Endothelial cell of umbilical vein (primary cell): ENCODE data around the gene INAVA. TPM values are rescaled to one million over a fixed set of nuclear protein-coding genes. Genes with fewer than 3 reads are reported as not detected.

ENCODE experiments used
- BruUV-seq: library from RNA; stranded (reverse); fragments of 400-500 nt; replicated peaks from 2 replicates; lab custom pipeline; 2021; lab: Mats Ljungman, UMichigan
- CTCF ChIA-PET: fragments of 300-600, 350-600 bp; sonication (Branson Sonifier 250); formaldehyde crosslinking; loops from one replicate; lab custom pipeline; 2021; ENCODE audit warnings: antibody characterized with exemption, inconsistent platforms; lab: Charles Lee
- POLR2A ChIA-PET: fragments of 300-600, 350-600 bp; sonication (Branson Sonifier 250); formaldehyde crosslinking; loops from one replicate; lab custom pipeline; 2021; ENCODE audit warnings: antibody characterized with exemption, inconsistent platforms; lab: Charles Lee
- DNase-seq: peaks from one replicate; pipeline ENCODE4 v3.0.0-alpha.2; 2011; ENCODE audit warnings: low read depth, low spot score
- FAIRE-seq: peaks from 2 replicates; lab custom pipeline; 2011; peaks lifted over from hg19 to GRCh38; lab: Jason Lieb, UNC
- H2AFZ ChIP-seq: 2 replicates; pipeline ENCODE4 v1.6.0; 2012; ENCODE audit warnings: low read depth, low read length, control low read depth, inconsistent platforms
- H3K27ac ChIP-seq: 2 replicates; pipeline ENCODE4 v1.5.1; 2011; ENCODE audit warnings: low read depth, mild to moderate bottlenecking, control low read depth, low read length, moderate library complexity; ENCODE audit not compliant: insufficient read depth
- H3K27me3 ChIP-seq, 2 experiments: 2 replicates each; pipeline versions ENCODE4 v1.6.0 to v1.6.1; 2011; ENCODE audit warnings: low read length in 2 of 2, mixed read lengths in 1 of 2; ENCODE audit not compliant: control insufficient read depth in 2 of 2, insufficient read depth in 2 of 2
- H3K36me3 ChIP-seq, 2 experiments: 2 replicates in 1 of 2; 3 replicates in 1 of 2; pipeline ENCODE4 v1.5.1; 2011; ENCODE audit warnings: low read length in 2 of 2, mild to moderate bottlenecking in 1 of 2, moderate library complexity in 1 of 2; ENCODE audit not compliant: control insufficient read depth in 2 of 2, insufficient read depth in 2 of 2; ENCODE audit errors: extremely low read depth in 1 of 2
- H3K4me1 ChIP-seq: 3 replicates; pipeline ENCODE4 v1.5.1; 2011; ENCODE audit warnings: mild to moderate bottlenecking, low read length; ENCODE audit not compliant: control insufficient read depth, insufficient read depth; ENCODE audit errors: extremely low read depth
- H3K4me2 ChIP-seq: 2 replicates; pipeline ENCODE4 v1.6.1; 2011; ENCODE audit warnings: low read length, control low read depth, mixed read lengths; ENCODE audit not compliant: insufficient read depth
- H3K4me3 ChIP-seq, 3 experiments: fragments of 200-600 bp in 1 of 3; sonication (generic), shearing (Covaris generic) in 1 of 3; replicated peaks in 1 of 3; 2 replicates each; pipeline ENCODE4 v1.5.1; 2011 to 2016; ENCODE audit warnings: control low read depth in 3 of 3, low read length in 3 of 3, mild to moderate bottlenecking in 2 of 3, inconsistent platforms in 1 of 3, low read depth in 1 of 3, moderate library complexity in 1 of 3; ENCODE audit not compliant: insufficient read depth in 1 of 3
- H3K79me2 ChIP-seq: 2 replicates; pipeline ENCODE4 v1.6.0; 2012; ENCODE audit warnings: low read length, inconsistent platforms; ENCODE audit not compliant: control insufficient read depth, insufficient read depth
- H3K9ac ChIP-seq: replicated peaks from 2 replicates; pipeline ENCODE3; 2011; ENCODE audit warnings: low read length, control low read depth; ENCODE audit not compliant: insufficient read depth; ENCODE audit errors: extremely low read depth
- H3K9me1 ChIP-seq: replicated peaks from 3 replicates; pipeline ENCODE4 v1.6.0; 2011; ENCODE audit warnings: mild to moderate bottlenecking, low read length; ENCODE audit not compliant: control insufficient read depth, insufficient read depth; ENCODE audit errors: extremely low read depth
- H3K9me3 ChIP-seq: replicated peaks from 2 replicates; pipeline ENCODE4 v1.5.1; 2012; ENCODE audit warnings: low read length, inconsistent platforms; ENCODE audit not compliant: control insufficient read depth, insufficient read depth
- H4K20me1 ChIP-seq: replicated peaks from 2 replicates; pipeline ENCODE3; 2011; ENCODE audit warnings: mild to moderate bottlenecking, low read length; ENCODE audit not compliant: control insufficient read depth, insufficient read depth; ENCODE audit errors: extremely low read depth
- EZH2 ChIP-seq: IDR thresholded peaks from 2 replicates; pipeline ENCODE4 v1.6.1; 2012; ENCODE audit warnings: borderline replicate concordance, low read depth, mild to moderate bottlenecking, moderate library complexity, low read length, inconsistent platforms; ENCODE audit not compliant: severe bottlenecking
- POLR2A ChIP-seq: IDR thresholded peaks from 2 replicates; pipeline ENCODE4 v1.6.1; 2012; ENCODE audit warnings: low read depth, mild to moderate bottlenecking, control low read depth, low read length
- POLR2AphosphoS5 ChIP-seq: IDR thresholded peaks from 2 replicates; pipeline ENCODE4 v1.6.1; 2012; ENCODE audit warnings: low read depth, mild to moderate bottlenecking, control low read depth, low read length, moderate library complexity; ENCODE audit not compliant: insufficient read depth
- dilution Hi-C: fragments of 300-500 bp; cut with MboI; formaldehyde crosslinking; loops from one replicate; pipeline ENCODE4 v1.15.0; 2019; ENCODE audit warnings: low sequenced_read_pairs; ENCODE audit not compliant: extremely low pct_ligation_motif_present
- intact Hi-C: fragments of 100-400 bp; cut with micrococcal nuclease; formaldehyde crosslinking; loops from one replicate; pipeline ENCODE4 v1.10.0; 2022
- polyA plus RNA-seq, 4 experiments: library from polyadenylated mRNA; depleted of rRNA in 3 of 4; stranded (reverse) in 3 of 4; unstranded in 1 of 4; fragments of >200 nt; gene quantifications; 2 replicates each; pipeline versions ENCODE4 v1.2.1 to v1.2.3, GENCODE V29; 2011 to 2012; ENCODE audit warnings: missing spikeins in 1 of 4
- total RNA-seq: library from RNA; stranded (reverse); gene quantifications from 2 replicates; pipeline ENCODE4 v1.2.3, GENCODE V29; 2021
- TF ChIP-seq, protein P1 (sequence below): IDR thresholded peaks from 2 replicates; pipeline ENCODE4 v1.6.1; 2011; ENCODE audit not compliant: insufficient read depth, insufficient read length
- TF ChIP-seq, protein P2 (sequence below), 2 donors: IDR thresholded peaks; 1 replicate in 1 of 2; 2 replicates in 1 of 2; pipeline ENCODE4 v1.5.1; 2011; ENCODE audit warnings: low read length in 2 of 2, mild to moderate bottlenecking in 2 of 2, moderate library complexity in 2 of 2, control low read depth in 1 of 2, inconsistent platforms in 1 of 2, low read depth in 1 of 2; ENCODE audit not compliant: insufficient read depth in 1 of 2; ENCODE audit errors: extremely low read depth in 1 of 2

Gene INAVA
- total and polyA plus RNA-seq, 2 donors (not counting 3 experiments of a cell fraction or from before 2014, with no cell fraction given) = 0.42 TPM; not detected in 1

DNA sequence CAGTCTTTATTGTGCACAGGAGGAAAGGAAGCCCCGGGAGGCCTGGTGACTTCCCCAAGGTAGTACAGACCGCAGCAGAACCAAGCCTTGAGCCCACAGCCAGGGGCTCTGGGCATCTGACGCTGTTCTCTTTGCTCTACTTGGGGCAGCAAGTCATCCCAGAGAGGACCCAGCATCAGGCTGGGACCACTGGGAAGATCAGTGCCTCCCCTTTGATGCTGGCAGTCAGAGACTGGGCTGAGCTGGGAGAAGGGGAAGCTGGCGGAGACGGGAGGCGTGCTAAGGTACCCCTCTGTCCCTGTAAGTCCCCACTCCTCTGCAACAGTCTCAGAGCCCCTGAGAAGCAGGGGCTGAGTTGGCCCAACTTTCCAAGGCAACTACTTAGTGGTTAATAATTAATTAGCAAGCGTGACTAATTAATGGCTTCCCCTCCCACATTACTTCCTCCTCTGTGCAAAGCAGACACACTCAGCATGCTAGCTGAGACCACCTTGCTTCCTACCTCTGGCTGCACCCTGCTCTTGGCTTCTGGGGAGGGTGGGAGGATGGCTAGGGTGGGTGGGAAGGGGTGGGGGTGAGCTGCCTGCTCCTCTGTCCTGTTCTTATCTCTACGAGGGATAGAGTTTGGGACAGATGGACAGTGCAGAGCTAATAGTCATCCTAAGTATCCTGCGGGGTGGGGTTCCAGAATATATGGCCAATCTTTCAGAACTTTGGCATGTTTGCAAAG, 1.3 kb downstream of the INAVA start:
- no peaks in the 10 kb centered on the region for H3K9me1 ChIP-seq
- no peaks in the 10 kb centered on the region for H4K20me1 ChIP-seq
- POLR2A ChIA-PET = no interaction called here
- no peaks in the 10 kb centered on the region for H3K9me3 ChIP-seq
- no peak overlapping the region for H2AFZ ChIP-seq
- H3K4me3 ChIP-seq = no peak overlapping the region
- FAIRE-seq (no peak), DNase-seq (no peak)
- H3K36me3 ChIP-seq = no peaks in the 10 kb centered on the region
- H3K27me3 ChIP-seq = peaks cover 28 to 29% of the 10 kb centered on the region in 2 experiments
- no peak overlapping the region for H3K4me2 ChIP-seq
- CTCF ChIA-PET = no interaction called here
- H3K9ac ChIP-seq = no peak overlapping the region
- TF ChIP-seq, protein P1, sequence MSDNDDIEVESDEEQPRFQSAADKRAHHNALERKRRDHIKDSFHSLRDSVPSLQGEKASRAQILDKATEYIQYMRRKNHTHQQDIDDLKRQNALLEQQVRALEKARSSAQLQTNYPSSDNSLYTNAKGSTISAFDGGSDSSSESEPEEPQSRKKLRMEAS = no peak
- TF ChIP-seq EZH2 = no peak
- TF ChIP-seq, protein P2, sequence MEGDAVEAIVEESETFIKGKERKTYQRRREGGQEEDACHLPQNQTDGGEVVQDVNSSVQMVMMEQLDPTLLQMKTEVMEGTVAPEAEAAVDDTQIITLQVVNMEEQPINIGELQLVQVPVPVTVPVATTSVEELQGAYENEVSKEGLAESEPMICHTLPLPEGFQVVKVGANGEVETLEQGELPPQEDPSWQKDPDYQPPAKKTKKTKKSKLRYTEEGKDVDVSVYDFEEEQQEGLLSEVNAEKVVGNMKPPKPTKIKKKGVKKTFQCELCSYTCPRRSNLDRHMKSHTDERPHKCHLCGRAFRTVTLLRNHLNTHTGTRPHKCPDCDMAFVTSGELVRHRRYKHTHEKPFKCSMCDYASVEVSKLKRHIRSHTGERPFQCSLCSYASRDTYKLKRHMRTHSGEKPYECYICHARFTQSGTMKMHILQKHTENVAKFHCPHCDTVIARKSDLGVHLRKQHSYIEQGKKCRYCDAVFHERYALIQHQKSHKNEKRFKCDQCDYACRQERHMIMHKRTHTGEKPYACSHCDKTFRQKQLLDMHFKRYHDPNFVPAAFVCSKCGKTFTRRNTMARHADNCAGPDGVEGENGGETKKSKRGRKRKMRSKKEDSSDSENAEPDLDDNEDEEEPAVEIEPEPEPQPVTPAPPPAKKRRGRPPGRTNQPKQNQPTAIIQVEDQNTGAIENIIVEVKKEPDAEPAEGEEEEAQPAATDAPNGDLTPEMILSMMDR (IDR thresholded peaks at IDR 0.05; ENCODE audit: extremely low read depth in 1 of 2, insufficient read depth in 1 of 2, low read depth in 1 of 2, low read length in 2 of 2) = no peak
- TF ChIP-seq POLR2AphosphoS5 = no peak
- TF ChIP-seq POLR2A = no peak
- no peaks in the 10 kb centered on the region for H3K4me1 ChIP-seq
- intact Hi-C loops = no loop called here
- no peaks in the 10 kb centered on the region for H3K79me2 ChIP-seq
- dilution Hi-C loops = no loop called here
- no peak overlapping the region for H3K27ac ChIP-seq
- BruUV-seq = no TSS peak
